ENCODE data around the gene PSIP1.
"Not testable (repeated sequence)": the region's sequence is repeated elsewhere in the genome, so short reads cannot be mapped to it uniquely, and the experiment has no call there.

Gene PSIP1

DNA sequence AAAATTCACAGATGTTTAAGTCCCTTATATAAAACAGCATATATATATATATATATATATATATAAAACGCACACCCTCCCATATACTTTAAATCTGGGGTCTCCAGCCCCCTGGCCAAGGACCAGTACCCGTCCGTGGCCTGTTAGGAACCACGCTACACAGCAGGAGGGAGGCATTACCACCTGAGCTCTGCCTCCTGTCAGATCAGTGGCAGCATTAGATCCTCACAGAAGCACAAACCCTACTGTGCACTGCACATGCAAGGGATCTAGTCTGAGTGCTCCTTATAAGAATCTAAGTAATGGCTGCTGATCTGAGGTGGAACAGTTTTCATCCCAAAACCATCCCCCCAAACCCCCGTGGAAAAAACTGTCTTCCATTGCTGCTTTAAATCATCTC is 9.0 kb downstream of the PSIP1 start:
- DNase-seq, result no peak

DNA sequence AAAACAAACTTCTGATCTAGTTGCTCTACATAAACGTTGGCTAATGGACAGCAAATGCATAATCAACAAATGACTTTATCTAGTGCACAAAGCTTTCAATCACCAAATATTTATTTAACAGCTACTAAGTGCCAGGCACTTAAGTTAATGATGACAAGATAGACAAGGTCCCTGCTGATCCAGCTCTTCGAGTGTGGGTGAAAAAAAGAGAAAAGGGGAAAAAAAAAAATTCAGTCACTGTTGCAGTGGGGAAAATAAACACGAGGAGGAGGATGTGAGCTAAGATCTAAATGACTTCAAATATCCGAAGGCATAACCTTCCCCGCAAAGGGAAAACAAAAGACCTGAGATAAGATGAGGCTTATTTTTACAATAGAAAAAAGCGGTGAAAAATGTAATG is 9.6 kb downstream of the PSIP1 start:
- DNase-seq, result no peak

DNA sequence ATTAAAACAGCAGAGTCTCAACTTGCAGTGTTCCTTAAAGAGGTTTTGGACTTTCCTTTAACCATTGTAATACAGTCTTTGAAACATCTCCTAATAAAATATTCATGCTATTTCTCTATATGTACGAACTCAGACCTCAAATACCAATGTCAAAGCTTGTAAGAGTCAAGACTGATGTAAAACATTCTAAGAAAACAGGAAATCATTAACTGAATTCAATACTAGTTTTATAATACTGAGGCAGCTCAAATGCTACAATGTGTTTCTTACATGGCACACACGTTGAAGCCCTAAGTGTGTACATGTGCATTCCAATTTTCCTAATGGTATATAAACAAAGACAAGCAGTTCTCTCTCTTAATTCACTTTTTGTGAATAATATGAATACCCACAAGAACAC is 11.6 kb downstream of the PSIP1 start:
- DNase-seq, result no peak

DNA sequence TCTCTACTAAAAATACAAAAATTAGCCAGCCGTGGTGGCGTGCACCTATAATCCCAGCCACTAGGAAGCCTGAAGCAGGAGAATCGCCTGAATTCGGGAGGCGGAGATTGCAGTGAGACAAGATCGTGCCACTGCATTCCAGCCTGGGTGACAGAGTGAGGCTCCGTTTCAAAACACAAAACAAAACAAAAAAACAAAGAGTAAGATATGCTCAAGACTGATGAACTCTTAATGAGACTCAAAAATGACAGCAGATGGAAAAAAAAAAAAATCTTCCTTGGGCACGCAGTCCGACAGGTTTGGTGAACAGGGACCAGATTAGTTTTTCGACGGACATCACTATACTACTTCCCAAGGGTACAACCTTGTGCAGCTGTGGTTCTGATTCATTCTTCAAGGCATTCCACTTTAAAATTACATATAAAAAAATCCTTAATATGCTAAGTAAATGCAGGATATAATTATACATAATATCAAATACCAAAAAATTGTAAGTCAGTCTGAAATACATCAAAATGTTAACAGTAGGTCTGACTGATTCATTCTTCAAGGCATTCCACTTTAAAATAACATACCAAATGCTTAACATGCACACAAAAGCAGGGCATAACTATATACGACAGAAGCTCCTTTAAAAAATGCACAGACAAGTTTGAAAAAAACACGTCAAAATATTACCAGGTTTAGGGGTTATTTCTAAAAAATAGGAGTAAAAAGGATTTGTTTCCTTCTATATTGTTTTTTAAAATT is 12.3 kb downstream of the PSIP1 start:
- DNase-seq, result no peak

- DNase-seq, result no peak
Measured at GRCh38 chr9:15492485-15493150, 18.2 kb downstream of the PSIP1 start.

- no peak for DNase-seq
Measured at GRCh38 chr9:15491950-15492349, 18.8 kb downstream of the PSIP1 start.

GRCh38 chr9:15485836-15486666 is 24.7 kb downstream of the PSIP1 start:
- DNase-seq, result no peak

- no peak for DNase-seq
Measured at GRCh38 chr9:15484802-15485201, 26.0 kb downstream of the PSIP1 start.

DNA sequence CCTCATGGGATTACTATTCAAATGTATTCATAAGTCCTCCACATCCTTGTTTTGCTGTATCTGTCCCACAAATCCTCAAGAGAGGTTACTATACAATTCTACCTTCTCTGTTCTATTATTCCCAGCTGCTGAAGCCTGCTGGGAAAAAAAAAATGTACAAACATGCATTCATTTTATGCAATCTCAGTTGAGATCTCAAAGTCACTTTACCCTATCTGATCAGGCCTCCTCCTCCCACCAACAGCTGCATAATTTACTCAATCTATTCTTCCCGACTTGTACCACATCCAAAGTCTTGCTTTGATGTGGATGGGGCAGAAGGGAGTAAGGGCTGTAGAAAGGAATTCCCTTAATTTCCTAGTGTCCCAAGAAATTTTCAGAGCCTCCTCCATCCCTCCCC is 28.6 kb downstream of the PSIP1 start:
- DNase-seq, result no peak

DNA sequence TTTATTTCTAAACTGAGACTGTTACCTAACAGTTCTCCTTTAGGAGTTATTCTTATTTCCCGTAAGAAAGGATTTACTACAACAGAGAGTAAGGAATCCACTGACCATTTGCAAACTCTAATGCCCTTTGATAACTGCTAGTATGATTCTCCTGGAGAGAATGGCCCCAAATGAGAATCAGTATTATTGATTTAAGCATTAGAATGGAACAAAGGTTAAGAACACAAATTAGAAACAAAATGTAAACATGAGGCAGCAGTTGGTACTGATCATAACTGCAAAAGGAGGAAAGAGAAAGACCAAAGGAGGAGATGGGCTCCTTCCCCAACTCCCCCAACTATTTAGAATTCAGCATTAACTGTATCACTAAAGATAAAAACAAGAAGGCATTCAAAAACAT is 30.7 kb downstream of the PSIP1 start:
- no peak for DNase-seq

GRCh38 chr9:15475923-15476536 is 34.7 kb downstream of the PSIP1 start:
- DNase-seq, result no peak

DNA sequence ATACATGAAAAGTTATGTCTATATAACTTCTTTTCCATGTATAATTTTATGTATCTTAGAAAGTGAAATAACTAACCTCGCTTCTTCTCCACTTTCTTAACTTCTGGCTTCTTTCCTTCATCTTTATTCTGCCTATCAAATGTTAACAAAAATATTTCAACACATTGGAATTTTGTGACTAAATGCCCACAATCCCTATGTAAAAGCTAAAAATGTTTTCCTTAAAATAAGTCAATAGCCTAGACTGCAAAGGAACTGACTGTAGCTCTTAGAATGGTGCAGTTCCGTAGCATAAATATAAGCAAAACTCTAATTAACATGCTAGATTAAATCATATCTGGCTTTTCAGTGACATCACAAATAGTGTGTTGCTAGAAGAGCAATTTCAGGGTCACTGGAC is 40.9 kb downstream of the PSIP1 start:
- DNase-seq, result no peak

- DNase-seq, result no peak
Measured at GRCh38 chr9:15469406-15469805, 41.4 kb downstream of the PSIP1 start.

GRCh38 chr9:15468145-15468544 is 42.6 kb downstream of the PSIP1 start:
- DNase-seq, result no peak

DNA sequence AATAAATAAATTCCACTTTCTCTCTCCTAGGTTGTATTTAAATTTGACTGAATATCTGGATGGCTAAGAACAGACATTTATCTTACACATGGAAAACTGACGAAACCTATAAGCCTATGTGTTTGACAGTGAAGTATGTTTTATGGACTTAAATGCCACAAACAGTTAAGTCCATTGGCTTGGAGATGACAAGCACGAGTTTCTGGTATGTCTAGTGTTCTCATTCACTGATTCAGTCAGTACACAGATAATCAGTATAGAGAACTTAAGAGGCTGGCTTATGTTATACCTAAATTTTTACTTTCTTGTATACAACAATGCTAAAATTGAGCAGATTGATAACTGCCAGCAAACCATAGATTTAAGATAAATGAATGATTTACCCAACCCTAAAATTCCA is 49.2 kb downstream of the PSIP1 start:
- no peak for DNase-seq

- no peak for DNase-seq
Measured at GRCh38 chr9:15461056-15461455, 49.7 kb downstream of the PSIP1 start.

- no peak for DNase-seq
Measured at GRCh38 chr9:15453956-15454355, 56.8 kb downstream of the PSIP1 start.

- no peak for DNase-seq
Measured at GRCh38 chr9:15444141-15444540, 66.6 kb downstream of the PSIP1 start.

DNA sequence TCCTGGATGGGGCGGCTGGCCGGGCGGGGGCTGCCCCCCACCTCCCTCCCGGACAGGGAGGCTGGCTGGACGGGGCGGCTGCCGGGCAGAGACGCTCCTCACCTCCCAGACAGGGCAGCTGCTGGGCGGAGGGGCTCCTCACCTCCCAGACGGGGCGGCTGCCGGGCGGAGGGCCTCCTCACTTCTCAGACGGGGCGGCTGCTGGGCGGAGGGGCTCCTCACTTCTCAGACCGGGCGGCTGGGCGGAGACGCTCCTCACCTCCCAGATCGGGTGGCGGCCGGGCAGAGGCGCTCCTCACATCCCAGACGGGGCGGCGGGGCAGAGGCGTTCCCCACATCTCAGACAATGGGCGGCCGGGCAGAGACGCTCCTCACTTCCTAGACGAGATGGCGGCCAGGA is 68.5 kb downstream of the PSIP1 start:
- not testable (repeated sequence) for DNase-seq

- DNase-seq, result not testable (repeated sequence)
Measured at GRCh38 chr9:15441841-15442240, 68.9 kb downstream of the PSIP1 start.

GRCh38 chr9:15438891-15439290 is 71.9 kb downstream of the PSIP1 start:
- no peak for DNase-seq

GRCh38 chr9:15433661-15434060 is 77.1 kb downstream of the PSIP1 start:
- DNase-seq, result no peak

- DNase-seq, result no peak
Measured at GRCh38 chr9:15433191-15433590, 77.6 kb downstream of the PSIP1 start.
